Ascending aorta (tissue), 2 donors: ENCODE results near the gene IL22RA1. TPM values are rescaled to one million over a fixed set of nuclear protein-coding genes. Genes with fewer than 3 reads are reported as not detected.

Source experiments
- DNase-seq, 2 donors: peaks; one replicate each; pipeline ENCODE4 v3.0.0-alpha.2; 2019; ENCODE audit warnings: low spot score in 2 of 2
- H3K27ac ChIP-seq, 2 donors: fragments of 200-600 bp; sonication (generic); one replicate each; pipeline ENCODE4 v1.5.1; 2016 to 2017; ENCODE audit warnings: mild to moderate bottlenecking in 1 of 2
- H3K27me3 ChIP-seq: fragments of 200-600 bp; sonication (generic); one replicate; pipeline ENCODE4 v1.5.1; 2017
- H3K36me3 ChIP-seq, 2 donors: fragments of 200-600 bp; sonication (generic); one replicate each; pipeline ENCODE4 v1.5.1; 2016
- H3K4me1 ChIP-seq, 2 donors: fragments of 200-600 bp; sonication (generic); one replicate each; pipeline ENCODE4 v1.5.1; 2016 to 2017; ENCODE audit warnings: mild to moderate bottlenecking in 1 of 2
- H3K4me3 ChIP-seq, 2 donors: fragments of 200-600 bp; sonication (generic); one replicate each; pipeline ENCODE4 v1.5.1; 2016 to 2017; ENCODE audit warnings: mild to moderate bottlenecking in 1 of 2
- H3K9me3 ChIP-seq, 2 donors: fragments of 200-600 bp; sonication (generic); one replicate each; pipeline ENCODE4 v1.5.1; 2016
- CTCF ChIP-seq, 3 experiments: fragments of 200-600 bp in 2 of 3; fragments of 450-650 bp in 1 of 3; sonication (generic) in 2 of 3; IDR thresholded peaks; one replicate each; pipeline ENCODE4 v1.5.1; 2016 to 2019; ENCODE audit warnings: antibody characterized with exemption in 3 of 3, mild to moderate bottlenecking in 1 of 3, moderate library complexity in 1 of 3
- intact Hi-C: fragments of 100-400 bp; cut with DNase I; formaldehyde crosslinking; loops from one replicate; pipeline ENCODE4 v1.15.1; 2023
- total RNA-seq: library from RNA; depleted of rRNA; stranded (reverse); fragments of >200 nt; gene quantifications from one replicate; pipeline ENCODE4 v1.1.0, GENCODE V29; 2016

IL22RA1 gene
- total RNA-seq, 1 donor from 2014 or later = not detected

GRCh38 chr1:24081190-24081589, 61.8 kb downstream of the IL22RA1 start:
- intact Hi-C loops = no loop called here
- Histone ChIP-seq H3K4me1 (no peaks in the 10 kb centered on the region), H3K27me3 (no peaks in the 10 kb centered on the region), H3K9me3 (no peaks in the 10 kb centered on the region), H3K27ac (no peak overlapping the region), H3K36me3 (no peaks in the 10 kb centered on the region), H3K4me3 (no peak overlapping the region)
- TF ChIP-seq CTCF (IDR thresholded peaks at IDR 0.05) = no peak
- DNase-seq = no peak

- H3K36me3 ChIP-seq = no peaks in the 10 kb centered on the region
Observed at GRCh38 chr1:24080131-24080530, 62.8 kb downstream of the IL22RA1 start.

GRCh38 chr1:24077278-24077978, 65.5 kb downstream of the IL22RA1 start:
- Histone ChIP-seq H3K27me3 (no peaks in the 10 kb centered on the region), H3K36me3 (no peaks in the 10 kb centered on the region), H3K4me3 (no peak overlapping the region), H3K4me1 (no peaks in the 10 kb centered on the region), H3K9me3 (no peaks in the 10 kb centered on the region), H3K27ac (no peak overlapping the region)
- DNase-seq = no peak
- intact Hi-C loops = no loop called here
- TF ChIP-seq CTCF (IDR thresholded peaks at IDR 0.05) = no peak

More at GRCh38 chr1:24080131-24080530, 62.8 kb downstream of the IL22RA1 start:
- no peak for DNase-seq
- no peak overlapping the region for H3K4me3 ChIP-seq
- no peaks in the 10 kb centered on the region for H3K27me3 ChIP-seq
- H3K4me1 ChIP-seq = no peaks in the 10 kb centered on the region
- H3K9me3 ChIP-seq = no peaks in the 10 kb centered on the region
- intact Hi-C loops = no loop called here
- no peak for TF ChIP-seq CTCF (IDR thresholded peaks at IDR 0.05)
- H3K27ac ChIP-seq = no peak overlapping the region

GRCh38 chr1:24075946-24076345, 67.0 kb downstream of the IL22RA1 start:
- TF ChIP-seq CTCF (IDR thresholded peaks at IDR 0.05) = no peak
- Histone ChIP-seq H3K4me1 (no peaks in the 10 kb centered on the region), H3K36me3 (no peaks in the 10 kb centered on the region), H3K9me3 (no peaks in the 10 kb centered on the region), H3K27ac (no peak overlapping the region), H3K4me3 (no peak overlapping the region), H3K27me3 (no peaks in the 10 kb centered on the region)
- intact Hi-C loops = no loop called here
- DNase-seq = no peak

- Histone ChIP-seq H3K9me3 (no peaks in the 10 kb centered on the region), H3K27ac (no peak overlapping the region), H3K4me1 (no peaks in the 10 kb centered on the region), H3K36me3 (no peaks in the 10 kb centered on the region), H3K27me3 (no peaks in the 10 kb centered on the region), H3K4me3 (no peak overlapping the region)
- TF ChIP-seq CTCF (IDR thresholded peaks at IDR 0.05) = no peak
- intact Hi-C loops = no loop called here
- no peak for DNase-seq
Observed at GRCh38 chr1:24075590-24075854, 67.4 kb downstream of the IL22RA1 start.
